Sigmoid colon (tissue), 7 donors: ENCODE data around the gene AP3S1. TPM values are rescaled to one million over a fixed set of nuclear protein-coding genes. Genes with fewer than 3 reads are reported as not detected.
A peak's percentile ranks its signal among the peaks of the same experiment; 100 is the strongest.
"Not testable (repeated sequence)": the region's sequence is repeated elsewhere in the genome, so short reads cannot be mapped to it uniquely, and the experiment has no call there.

Experiments used
- DNase-seq: peaks from one replicate; pipeline ENCODE4 v3.0.0-alpha.2; 2019
- H3K27ac ChIP-seq, 4 donors: fragments of 200-600 bp; sonication (generic); one replicate each; pipeline ENCODE4 v1.5.1; 2016 to 2019; ENCODE audit warnings: mild to moderate bottlenecking in 1 of 4
- H3K27me3 ChIP-seq, 3 donors: fragments of 200-600 bp; sonication (generic); one replicate each; pipeline ENCODE4 v1.5.1; 2019; ENCODE audit warnings: mild to moderate bottlenecking in 1 of 3
- H3K36me3 ChIP-seq, 4 donors: fragments of 200-600 bp; sonication (generic); one replicate each; pipeline ENCODE4 v1.5.1; 2016 to 2019
- H3K4me1 ChIP-seq, 4 donors: fragments of 200-600 bp; sonication (generic); one replicate each; pipeline ENCODE4 v1.5.1; 2017 to 2019
- H3K4me3 ChIP-seq, 4 donors: fragments of 200-600 bp; sonication (generic); one replicate each; pipeline ENCODE4 v1.5.1; 2017 to 2019; ENCODE audit warnings: mild to moderate bottlenecking in 2 of 4, moderate library complexity in 1 of 4
- H3K9me3 ChIP-seq, 4 donors: fragments of 200-600 bp in 3 of 4; sonication (generic) in 3 of 4; one replicate each; pipeline versions ENCODE4 v1.5.1 to v1.6.1; 2013 to 2019
- EP300 ChIP-seq, 4 donors: sonication (generic); formaldehyde crosslinking; IDR thresholded peaks; one replicate each; pipeline ENCODE4 v1.6.1; 2017; ENCODE audit warnings: antibody characterized with exemption in 4 of 4
- POLR2A ChIP-seq, 2 donors: fragments of 450-650 bp; IDR thresholded peaks; one replicate each; pipeline ENCODE4 v1.6.1; 2016; ENCODE audit warnings: antibody characterized with exemption in 2 of 2, mild to moderate bottlenecking in 2 of 2, moderate library complexity in 2 of 2
- POLR2AphosphoS5 ChIP-seq, 4 donors: sonication (generic); formaldehyde crosslinking; IDR thresholded peaks; one replicate each; pipeline ENCODE4 v1.6.1; 2017; ENCODE audit warnings: antibody characterized with exemption in 4 of 4
- WGBS, 2 donors: extraction: QIAGEN DNeasy Blood & Tissue Kit; methylation state at CpG; one replicate each; pipeline ENCODE4 v1.1.7; 2013; 5-methylcytosine and 5-hydroxymethylcytosine counted together
- intact Hi-C: fragments of 100-400 bp; cut with DNase I; formaldehyde crosslinking; loops from one replicate; pipeline ENCODE4 v1.15.1; 2023
- polyA plus RNA-seq, 3 donors: library from polyadenylated mRNA; stranded (reverse); fragments of 200-250 nt; gene quantifications; one replicate each; pipeline ENCODE4 v1.2.3, GENCODE V29; 2013
- total RNA-seq, 4 donors: library from RNA; depleted of rRNA; stranded (reverse); fragments of >200 nt; gene quantifications; one replicate each; pipeline ENCODE4 v1.1.0, GENCODE V29; 2016
- TF ChIP-seq, protein P1 (sequence below), 4 experiments: fragments of 450-650 bp in 3 of 4; fragments of 200-600 bp in 1 of 4; IDR thresholded peaks; one replicate each; pipeline ENCODE4 v1.5.1; 2016 to 2019; ENCODE audit warnings: antibody characterized with exemption in 4 of 4, mild to moderate bottlenecking in 3 of 4, moderate library complexity in 2 of 4
- donor health status: healthy with polysubstance abuse.
- donor health status: Bipolar disorder and iron deficiency.
- donor health status: healthy.

Gene AP3S1
- total and polyA plus RNA-seq, 7 donors = 59.7 to 229 (median 128) TPM

- Histone ChIP-seq H3K4me1 (peaks cover 0 to 22% (median 14%) of the 10 kb centered on the region in 4 donors), H3K27ac (peak within 1 kb of the TSS; percentile 59 to 78 (median 64)), H3K36me3 (no peaks in the 10 kb centered on the region), H3K9me3 (no peaks in the 10 kb centered on the region), H3K27me3 (peaks cover 2 to 34% (median 6%) of the 10 kb centered on the region in 3 donors), H3K4me3 (peak within 1 kb of the TSS; percentile 22 to 63 (median 50))
- WGBS, 2 donors = 1 to 10% methylated on average over 69 of the region's 69 CpGs
- TF ChIP-seq EP300 (IDR thresholded peaks at IDR 0.05) (no peak), POLR2A (IDR thresholded peaks at IDR 0.05) (peak in 1 of 2 donors; percentile 35), POLR2AphosphoS5 (IDR thresholded peaks at IDR 0.05) (peak in 2 of 4 donors; percentile 47 to 51)
- TF ChIP-seq, protein P1, sequence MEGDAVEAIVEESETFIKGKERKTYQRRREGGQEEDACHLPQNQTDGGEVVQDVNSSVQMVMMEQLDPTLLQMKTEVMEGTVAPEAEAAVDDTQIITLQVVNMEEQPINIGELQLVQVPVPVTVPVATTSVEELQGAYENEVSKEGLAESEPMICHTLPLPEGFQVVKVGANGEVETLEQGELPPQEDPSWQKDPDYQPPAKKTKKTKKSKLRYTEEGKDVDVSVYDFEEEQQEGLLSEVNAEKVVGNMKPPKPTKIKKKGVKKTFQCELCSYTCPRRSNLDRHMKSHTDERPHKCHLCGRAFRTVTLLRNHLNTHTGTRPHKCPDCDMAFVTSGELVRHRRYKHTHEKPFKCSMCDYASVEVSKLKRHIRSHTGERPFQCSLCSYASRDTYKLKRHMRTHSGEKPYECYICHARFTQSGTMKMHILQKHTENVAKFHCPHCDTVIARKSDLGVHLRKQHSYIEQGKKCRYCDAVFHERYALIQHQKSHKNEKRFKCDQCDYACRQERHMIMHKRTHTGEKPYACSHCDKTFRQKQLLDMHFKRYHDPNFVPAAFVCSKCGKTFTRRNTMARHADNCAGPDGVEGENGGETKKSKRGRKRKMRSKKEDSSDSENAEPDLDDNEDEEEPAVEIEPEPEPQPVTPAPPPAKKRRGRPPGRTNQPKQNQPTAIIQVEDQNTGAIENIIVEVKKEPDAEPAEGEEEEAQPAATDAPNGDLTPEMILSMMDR (IDR thresholded peaks at IDR 0.05) = no peak
- DNase-seq = peak; percentile 71
- intact Hi-C loops = no loop called here
Observed at GRCh38 chr5:115816226-115817081, 25.3 kb upstream of the AP3S1 start, which contains the start of gene CDO1. TSS of gene CDO1 (minus strand) at chr5:115816659. CDS start at chr5:115816397, 262 bp downstream.

- no peak for TF ChIP-seq POLR2AphosphoS5 (IDR thresholded peaks at IDR 0.05)
- TF ChIP-seq, protein P1 (IDR thresholded peaks at IDR 0.05) = no peak
- 80 to 87% methylated on average over 7 of the region's 7 CpGs for WGBS, 2 donors
- Histone ChIP-seq H3K4me3 (peak overlapping the region in 1 of 4 donors; percentile 63), H3K27me3 (peaks cover 2 to 34% (median 6%) of the 10 kb centered on the region in 3 donors), H3K36me3 (no peaks in the 10 kb centered on the region), H3K9me3 (no peaks in the 10 kb centered on the region), H3K4me1 (peaks cover 0 to 22% (median 14%) of the 10 kb centered on the region in 4 donors), H3K27ac (peak overlapping the region in 2 of 4 donors; percentile 66 to 78)
- intact Hi-C loops = no loop called here
- DNase-seq = no peak
Observed at GRCh38 chr5:115817386-115817785, 24.3 kb upstream of the AP3S1 start.

DNA sequence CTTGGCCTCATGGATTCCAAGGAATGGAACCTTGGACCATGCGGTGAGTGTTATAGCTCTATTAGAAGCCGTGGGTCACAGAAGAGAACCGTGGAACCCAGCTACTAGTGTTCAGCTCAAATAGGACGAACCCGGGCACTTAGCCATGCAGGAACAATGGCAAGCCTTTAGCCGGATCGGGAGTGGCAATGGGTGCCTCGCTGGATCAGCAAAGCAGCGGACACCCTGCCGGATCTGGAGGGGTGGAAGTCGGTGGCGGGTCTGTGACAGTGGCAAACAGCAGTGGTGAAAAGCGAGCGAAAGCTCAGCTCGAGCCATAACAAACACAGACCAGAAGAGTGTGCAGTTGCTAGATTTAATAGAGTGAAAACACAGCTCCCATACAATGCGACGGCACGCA, 22.9 kb upstream of the AP3S1 start:
- Histone ChIP-seq H3K9me3 (no peaks in the 10 kb centered on the region), H3K27ac (no peak overlapping the region), H3K36me3 (no peaks in the 10 kb centered on the region), H3K4me3 (no peak overlapping the region), H3K27me3 (peaks cover 2 to 32% (median 6%) of the 10 kb centered on the region in 3 donors), H3K4me1 (peaks cover 0 to 22% (median 14%) of the 10 kb centered on the region in 4 donors)
- DNase-seq = no peak
- intact Hi-C loops = no loop called here
- TF ChIP-seq POLR2AphosphoS5 (IDR thresholded peaks at IDR 0.05) = no peak
- no peak for TF ChIP-seq EP300 (IDR thresholded peaks at IDR 0.05)
- no peak for TF ChIP-seq POLR2A (IDR thresholded peaks at IDR 0.05)
- TF ChIP-seq, protein P1 (IDR thresholded peaks at IDR 0.05) = no peak
- WGBS, 2 donors = 70 to 83% methylated on average over 18 of the region's 18 CpGs

DNA sequence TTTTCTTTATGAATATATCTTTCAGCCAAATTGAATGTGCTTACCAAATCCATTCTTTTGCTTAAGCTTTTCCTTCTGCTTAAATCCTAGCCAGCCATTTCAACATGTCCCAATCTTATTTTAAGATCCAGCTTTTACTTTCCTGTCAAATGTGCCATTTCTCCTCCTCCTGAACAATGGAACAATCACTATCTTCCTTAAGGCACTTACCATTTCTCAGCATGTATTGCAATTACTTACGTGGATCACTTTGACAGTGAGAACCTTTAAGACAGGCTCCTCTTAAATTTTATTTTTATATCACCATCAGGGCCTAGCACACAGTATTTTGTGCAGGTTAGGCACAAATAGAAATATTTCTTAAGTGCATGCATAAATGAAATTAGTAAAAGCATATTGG, 20.9 kb upstream of the AP3S1 start:
- H3K4me1 ChIP-seq = peaks cover 0 to 14% (median 11%) of the 10 kb centered on the region in 4 donors
- intact Hi-C loops = no loop called here
- no peak overlapping the region for H3K4me3 ChIP-seq
- no peaks in the 10 kb centered on the region for H3K9me3 ChIP-seq
- TF ChIP-seq, protein P1 (IDR thresholded peaks at IDR 0.05) = no peak
- TF ChIP-seq EP300 (IDR thresholded peaks at IDR 0.05) (no peak), POLR2AphosphoS5 (IDR thresholded peaks at IDR 0.05) (no peak), POLR2A (IDR thresholded peaks at IDR 0.05) (no peak)
- no peak for DNase-seq
- no peaks in the 10 kb centered on the region for H3K36me3 ChIP-seq
- 89 to 91% methylated on average over 1 of the region's 1 CpG for WGBS, 2 donors
- H3K27ac ChIP-seq = no peak overlapping the region
- H3K27me3 ChIP-seq = peaks cover 1 to 12% (median 3%) of the 10 kb centered on the region in 3 donors

DNA sequence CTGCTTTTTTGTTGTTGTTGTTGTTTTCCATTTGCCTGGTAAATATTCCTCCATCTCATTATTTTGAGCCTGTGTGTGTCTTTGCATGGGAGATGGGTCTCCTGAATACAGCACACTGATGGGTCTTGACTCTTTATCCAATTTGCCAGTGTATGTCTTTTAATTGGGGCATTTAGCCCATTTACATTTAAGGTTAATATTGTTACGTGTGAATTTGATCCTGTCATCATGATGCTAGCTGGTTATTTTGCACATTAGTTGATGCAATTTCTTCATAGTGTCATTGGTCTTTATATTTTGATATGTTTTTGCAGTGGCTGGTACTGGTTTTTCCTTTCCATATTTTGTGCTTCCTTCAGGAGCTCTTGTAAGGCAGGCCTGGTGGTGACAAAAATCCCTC, 16.8 kb upstream of the AP3S1 start:
- H3K4me1 ChIP-seq, DNase-seq, H3K27me3 ChIP-seq, intact Hi-C loops, H3K27ac ChIP-seq, H3K4me3 ChIP-seq, H3K9me3 ChIP-seq: not testable (repeated sequence)
- peaks cover 0 to 28% (median 11%) of the 10 kb centered on the region in 4 donors for H3K36me3 ChIP-seq
- WGBS, 2 donors = 95 to 97% methylated on average over 1 of the region's 1 CpG
